NT2/D1 (cell line): ENCODE data around the gene CLTA.

Experiments
- SUZ12 ChIP-seq: IDR thresholded peaks from 2 replicates; pipeline ENCODE4 v1.6.1; 2011; ENCODE audit not compliant: insufficient read length, insufficient read depth; ENCODE audit errors: extremely low read depth
- YY1 ChIP-seq: IDR thresholded peaks from 2 replicates; pipeline ENCODE4 v1.6.1; 2011; ENCODE audit not compliant: insufficient read length, insufficient read depth
- ZNF274 ChIP-seq: IDR thresholded peaks from 2 replicates; pipeline ENCODE4 v1.6.1; 2011; ENCODE audit warnings: mild to moderate bottlenecking, low read depth, low read length

DNA sequence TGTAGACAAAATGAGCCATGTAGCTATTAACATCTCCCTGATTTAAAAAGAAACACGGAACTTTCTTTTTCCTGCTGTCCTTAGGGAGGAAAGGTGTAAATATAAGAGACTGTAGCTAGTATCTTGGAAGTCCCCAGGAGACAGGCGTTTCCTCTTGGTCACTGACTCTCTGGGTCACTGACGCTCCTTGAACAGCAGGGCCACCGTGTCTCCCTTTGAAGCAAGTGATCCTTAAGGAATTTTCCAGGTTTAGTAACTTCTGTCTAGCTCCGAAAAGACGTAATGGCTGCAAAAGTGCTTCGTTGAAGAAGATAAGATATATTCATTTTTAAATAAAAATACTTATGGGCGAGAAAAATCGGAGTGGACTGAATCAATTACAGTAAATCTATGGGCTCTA lies 745 bp upstream of the CLTA start:
- TF ChIP-seq ZNF274 (no peak), YY1 (no peak), SUZ12 (no peak)
